Transverse colon (tissue), 4 donors: ENCODE measurements around the gene RELN.

ENCODE experiments used
- EP300 ChIP-seq: sonication (generic); formaldehyde crosslinking; IDR thresholded peaks from one replicate; pipeline ENCODE4 v1.6.1; 2017; ENCODE audit warnings: antibody characterized with exemption, low read depth
- POLR2A ChIP-seq: fragments of 450-650 bp; IDR thresholded peaks from one replicate; pipeline ENCODE4 v1.6.1; 2016; ENCODE audit warnings: antibody characterized with exemption, mild to moderate bottlenecking, moderate library complexity
- POLR2AphosphoS5 ChIP-seq, 3 donors: sonication (generic); formaldehyde crosslinking; IDR thresholded peaks; one replicate each; pipeline ENCODE4 v1.6.1; 2016; ENCODE audit warnings: antibody characterized with exemption in 3 of 3
- TF ChIP-seq, protein P1 (sequence below), 5 experiments: fragments of 200-600 bp in 3 of 5; fragments of 450-650 bp in 2 of 5; sonication (generic) in 3 of 5; IDR thresholded peaks; 1 replicate in 2 of 5; 2 replicates in 3 of 5; pipeline ENCODE4 v1.5.1; 2016 to 2017; ENCODE audit warnings: antibody characterized with exemption in 5 of 5, inconsistent platforms in 3 of 5, mild to moderate bottlenecking in 2 of 5, moderate library complexity in 1 of 5

DNA sequence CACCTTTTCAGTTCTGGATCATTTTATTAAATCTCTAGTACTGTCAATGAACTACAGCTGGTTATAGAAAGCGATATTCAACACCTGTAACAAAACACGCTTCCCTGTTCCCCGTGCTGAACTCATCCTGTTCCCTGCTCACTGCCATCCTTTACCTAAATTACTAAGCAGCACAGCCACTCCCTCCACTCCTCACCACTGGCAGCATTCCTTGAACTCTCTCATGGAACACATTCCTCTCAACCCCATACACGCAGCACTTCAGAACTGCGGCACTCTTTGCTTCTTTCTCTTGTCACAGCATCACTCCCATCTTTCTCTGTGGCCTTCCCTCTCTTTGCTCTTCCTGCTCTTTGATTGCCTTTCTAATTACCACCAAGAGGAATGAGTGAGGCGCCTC, 27.4 kb downstream of the RELN start:
- TF ChIP-seq, protein P1, sequence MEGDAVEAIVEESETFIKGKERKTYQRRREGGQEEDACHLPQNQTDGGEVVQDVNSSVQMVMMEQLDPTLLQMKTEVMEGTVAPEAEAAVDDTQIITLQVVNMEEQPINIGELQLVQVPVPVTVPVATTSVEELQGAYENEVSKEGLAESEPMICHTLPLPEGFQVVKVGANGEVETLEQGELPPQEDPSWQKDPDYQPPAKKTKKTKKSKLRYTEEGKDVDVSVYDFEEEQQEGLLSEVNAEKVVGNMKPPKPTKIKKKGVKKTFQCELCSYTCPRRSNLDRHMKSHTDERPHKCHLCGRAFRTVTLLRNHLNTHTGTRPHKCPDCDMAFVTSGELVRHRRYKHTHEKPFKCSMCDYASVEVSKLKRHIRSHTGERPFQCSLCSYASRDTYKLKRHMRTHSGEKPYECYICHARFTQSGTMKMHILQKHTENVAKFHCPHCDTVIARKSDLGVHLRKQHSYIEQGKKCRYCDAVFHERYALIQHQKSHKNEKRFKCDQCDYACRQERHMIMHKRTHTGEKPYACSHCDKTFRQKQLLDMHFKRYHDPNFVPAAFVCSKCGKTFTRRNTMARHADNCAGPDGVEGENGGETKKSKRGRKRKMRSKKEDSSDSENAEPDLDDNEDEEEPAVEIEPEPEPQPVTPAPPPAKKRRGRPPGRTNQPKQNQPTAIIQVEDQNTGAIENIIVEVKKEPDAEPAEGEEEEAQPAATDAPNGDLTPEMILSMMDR (IDR thresholded peaks at IDR 0.05) = no peak
- no peak for TF ChIP-seq POLR2A
- TF ChIP-seq EP300 = no peak
- no peak for TF ChIP-seq POLR2AphosphoS5 (IDR thresholded peaks at IDR 0.05)
